ENCODE results near the gene DLL1. TPM values are rescaled to one million over a fixed set of nuclear protein-coding genes. Genes with fewer than 3 reads are reported as not detected.

DLL1 gene
- total RNA-seq, 4 donors from 2014 or later = 32.6 to 75.6 (median 46.9) TPM

DNA sequence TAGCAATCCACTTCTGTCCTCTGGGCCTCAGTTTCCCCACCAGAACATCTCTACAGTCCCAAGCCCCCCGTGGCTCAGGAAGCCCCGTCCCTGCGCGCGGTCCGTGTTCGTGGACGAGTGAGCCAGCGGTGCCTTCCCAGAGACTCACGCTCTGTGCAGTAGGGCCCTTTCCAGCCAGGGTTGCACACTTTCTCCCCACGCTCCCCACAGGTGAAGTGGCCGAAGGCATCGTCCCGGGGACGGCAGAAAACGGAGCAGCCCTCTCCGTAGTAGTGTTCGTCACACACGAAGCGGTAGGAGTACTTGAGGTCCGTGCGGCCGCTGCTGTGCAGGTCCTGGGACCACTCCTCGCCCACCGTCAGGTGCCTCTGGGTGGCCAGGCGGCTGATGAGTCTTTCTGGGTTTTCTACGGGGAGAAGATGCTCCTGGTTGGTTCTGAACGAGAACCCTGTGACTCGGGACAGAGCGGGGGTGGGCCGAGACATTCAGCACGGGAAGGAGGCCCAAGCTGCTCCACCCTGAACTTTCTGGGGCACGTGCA, 2.7 kb downstream of the DLL1 start:
- 72% methylated on average over 33 of the region's 33 CpGs for WGBS
- Histone ChIP-seq H3K4me1 (peaks cover 60% of the 10 kb centered on the region), H3K27ac (no peak overlapping the region), H3K9me3 (no peaks in the 10 kb centered on the region), H3K36me3 (peaks cover 24% of the 10 kb centered on the region), H3K27me3 (peaks cover 13% of the 10 kb centered on the region), H3K4me3 (peak overlapping the region; percentile 76)
- TF ChIP-seq POLR2AphosphoS5 (IDR thresholded peaks at IDR 0.05) (no peak), EP300 (IDR thresholded peaks at IDR 0.05) (no peak), POLR2A (IDR thresholded peaks at IDR 0.05) (no peak)
- TF ChIP-seq, protein P1, sequence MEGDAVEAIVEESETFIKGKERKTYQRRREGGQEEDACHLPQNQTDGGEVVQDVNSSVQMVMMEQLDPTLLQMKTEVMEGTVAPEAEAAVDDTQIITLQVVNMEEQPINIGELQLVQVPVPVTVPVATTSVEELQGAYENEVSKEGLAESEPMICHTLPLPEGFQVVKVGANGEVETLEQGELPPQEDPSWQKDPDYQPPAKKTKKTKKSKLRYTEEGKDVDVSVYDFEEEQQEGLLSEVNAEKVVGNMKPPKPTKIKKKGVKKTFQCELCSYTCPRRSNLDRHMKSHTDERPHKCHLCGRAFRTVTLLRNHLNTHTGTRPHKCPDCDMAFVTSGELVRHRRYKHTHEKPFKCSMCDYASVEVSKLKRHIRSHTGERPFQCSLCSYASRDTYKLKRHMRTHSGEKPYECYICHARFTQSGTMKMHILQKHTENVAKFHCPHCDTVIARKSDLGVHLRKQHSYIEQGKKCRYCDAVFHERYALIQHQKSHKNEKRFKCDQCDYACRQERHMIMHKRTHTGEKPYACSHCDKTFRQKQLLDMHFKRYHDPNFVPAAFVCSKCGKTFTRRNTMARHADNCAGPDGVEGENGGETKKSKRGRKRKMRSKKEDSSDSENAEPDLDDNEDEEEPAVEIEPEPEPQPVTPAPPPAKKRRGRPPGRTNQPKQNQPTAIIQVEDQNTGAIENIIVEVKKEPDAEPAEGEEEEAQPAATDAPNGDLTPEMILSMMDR (IDR thresholded peaks at IDR 0.05) = no peak
- no peak for DNase-seq (ENCODE audit: low spot score in 2 of 2)

DNA sequence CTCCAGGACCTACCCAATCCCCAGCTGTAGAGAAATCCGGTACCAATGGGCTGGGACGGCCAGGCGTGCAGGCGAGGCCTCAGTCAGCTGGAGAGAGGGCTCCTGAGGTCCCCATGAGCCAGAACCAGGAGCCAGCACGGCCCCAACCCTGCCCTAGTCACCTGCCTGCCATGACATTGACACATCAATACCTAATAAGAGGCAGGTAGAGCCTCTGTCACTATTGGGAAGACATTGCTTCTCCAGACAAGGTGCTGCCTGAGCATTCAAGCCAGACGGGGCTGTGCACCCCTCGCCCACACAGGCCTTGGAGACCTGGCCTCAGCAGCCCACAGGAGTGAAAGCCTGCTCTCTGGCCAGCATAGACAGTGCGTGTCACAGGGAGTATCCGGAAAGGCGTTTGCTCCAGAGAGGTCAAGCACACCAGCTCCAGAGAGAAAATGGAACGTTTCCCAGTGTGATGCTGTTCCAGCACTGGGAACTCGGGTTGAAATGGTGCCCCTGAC, 3.5 kb downstream of the DLL1 start:
- peak in 1 of 2 donors; percentile 65 for DNase-seq (ENCODE audit: low spot score in 2 of 2)
- Histone ChIP-seq H3K27ac (peak overlapping the region; percentile 5), H3K4me3 (peak overlapping the region; percentile 76)

DNA sequence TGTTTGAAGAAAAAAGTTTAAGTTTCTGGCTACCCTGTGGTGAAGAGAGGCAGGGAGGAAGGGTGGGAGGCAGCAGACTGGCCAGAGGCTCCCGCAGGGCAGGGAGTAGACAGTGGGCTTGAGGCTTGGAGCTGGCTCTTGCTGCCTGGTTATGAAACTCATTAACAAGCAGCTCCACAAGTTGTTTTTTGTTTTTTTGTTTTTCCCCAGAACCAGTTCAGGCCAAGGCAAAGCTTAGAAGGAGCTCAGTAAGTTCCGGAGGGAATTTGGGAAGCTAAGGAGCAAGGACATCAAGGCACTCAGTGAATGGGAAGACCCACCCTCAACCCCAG, 4.0 kb downstream of the DLL1 start:
- no peak for DNase-seq (ENCODE audit: low spot score in 2 of 2)
- H3K27ac ChIP-seq = peak overlapping the region; percentile 5
- TF ChIP-seq EP300 (IDR thresholded peaks at IDR 0.05) (no peak), POLR2A (IDR thresholded peaks at IDR 0.05) (no peak), POLR2AphosphoS5 (IDR thresholded peaks at IDR 0.05) (no peak)
- TF ChIP-seq, protein P1 (IDR thresholded peaks at IDR 0.05) = no peak
- H3K4me1 ChIP-seq = peaks cover 48% of the 10 kb centered on the region
- WGBS = 15% methylated on average over 2 of the region's 2 CpGs
- no peaks in the 10 kb centered on the region for H3K9me3 ChIP-seq
- H3K4me3 ChIP-seq = peak overlapping the region; percentile 76
- H3K27me3 ChIP-seq = peaks cover 13% of the 10 kb centered on the region
- peaks cover 32% of the 10 kb centered on the region for H3K36me3 ChIP-seq

More for the DNA sequence above, 3.5 kb downstream of the DLL1 start:
- Histone ChIP-seq H3K36me3 (peaks cover 32% of the 10 kb centered on the region), H3K27me3 (peaks cover 13% of the 10 kb centered on the region), H3K4me1 (peaks cover 53% of the 10 kb centered on the region), H3K9me3 (no peaks in the 10 kb centered on the region)
- 29% methylated on average over 12 of the region's 12 CpGs for WGBS
- TF ChIP-seq, protein P1 (IDR thresholded peaks at IDR 0.05) = no peak
- TF ChIP-seq POLR2AphosphoS5 (IDR thresholded peaks at IDR 0.05) = no peak
- TF ChIP-seq POLR2A (IDR thresholded peaks at IDR 0.05) = no peak
- no peak for TF ChIP-seq EP300 (IDR thresholded peaks at IDR 0.05)

- no peaks in the 10 kb centered on the region for H3K9me3 ChIP-seq
- H3K27me3 ChIP-seq = peaks cover 10% of the 10 kb centered on the region
- no peak overlapping the region for H3K27ac ChIP-seq
- no peak for TF ChIP-seq POLR2AphosphoS5 (IDR thresholded peaks at IDR 0.05)
- no peak for TF ChIP-seq EP300 (IDR thresholded peaks at IDR 0.05)
- TF ChIP-seq, protein P1 (IDR thresholded peaks at IDR 0.05) = no peak
- TF ChIP-seq POLR2A (IDR thresholded peaks at IDR 0.05) = no peak
- H3K36me3 ChIP-seq = peaks cover 32% of the 10 kb centered on the region
- peaks cover 42% of the 10 kb centered on the region for H3K4me1 ChIP-seq
- peak in 1 of 2 donors; percentile 81 for DNase-seq (ENCODE audit: low spot score in 2 of 2)
- whole genome bisulfite sequencing = 47% methylated on average over 19 of the region's 26 CpGs
- H3K4me3 ChIP-seq = peak overlapping the region; percentile 76
Observed at GRCh38 chr6:170286246-170286933, 4.5 kb downstream of the DLL1 start.

DNA sequence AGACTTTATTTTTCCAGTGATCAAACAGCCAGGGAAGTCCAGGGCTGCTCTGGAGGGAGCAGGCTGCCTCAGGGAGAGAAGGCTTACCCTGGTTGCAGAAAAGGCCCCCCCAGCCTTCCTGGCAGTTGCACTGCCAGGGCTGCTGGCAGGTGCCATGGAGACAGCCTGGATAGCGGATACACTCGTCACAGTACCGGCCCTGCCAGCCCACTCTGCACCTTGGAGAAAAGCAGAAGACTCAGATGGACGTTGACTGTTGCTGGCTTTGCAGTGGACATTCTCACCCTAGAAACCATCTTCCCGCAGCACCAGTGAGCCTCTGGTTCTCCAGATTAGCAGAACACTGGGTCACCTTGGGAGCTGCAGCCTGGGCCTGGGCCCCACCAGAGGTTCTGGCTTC, 5.4 kb downstream of the DLL1 start:
- H3K9me3 ChIP-seq = no peaks in the 10 kb centered on the region
- TF ChIP-seq EP300 (IDR thresholded peaks at IDR 0.05) (no peak), POLR2A (IDR thresholded peaks at IDR 0.05) (no peak), POLR2AphosphoS5 (IDR thresholded peaks at IDR 0.05) (no peak)
- TF ChIP-seq, protein P1 (IDR thresholded peaks at IDR 0.05) = no peak
- peaks cover 38% of the 10 kb centered on the region for H3K4me1 ChIP-seq
- H3K36me3 ChIP-seq = peaks cover 32% of the 10 kb centered on the region
- H3K27ac ChIP-seq = no peak overlapping the region
- no peak overlapping the region for H3K4me3 ChIP-seq
- 75% methylated on average over 2 of the region's 5 CpGs for WGBS
- H3K27me3 ChIP-seq = peaks cover 6% of the 10 kb centered on the region
- peak in 1 of 2 donors; percentile 72 for DNase-seq (ENCODE audit: low spot score in 2 of 2)

Data from suprapubic skin (tissue), 4 donors.